Measurements from ENCODE around the gene PRKAG2.

GRCh38 chr7:151664268-151664667 is 212.6 kb downstream of the PRKAG2 start:
- no peak for TF ChIP-seq POLR2A (IDR thresholded peaks at IDR 0.05)
- TF ChIP-seq, protein P1, sequence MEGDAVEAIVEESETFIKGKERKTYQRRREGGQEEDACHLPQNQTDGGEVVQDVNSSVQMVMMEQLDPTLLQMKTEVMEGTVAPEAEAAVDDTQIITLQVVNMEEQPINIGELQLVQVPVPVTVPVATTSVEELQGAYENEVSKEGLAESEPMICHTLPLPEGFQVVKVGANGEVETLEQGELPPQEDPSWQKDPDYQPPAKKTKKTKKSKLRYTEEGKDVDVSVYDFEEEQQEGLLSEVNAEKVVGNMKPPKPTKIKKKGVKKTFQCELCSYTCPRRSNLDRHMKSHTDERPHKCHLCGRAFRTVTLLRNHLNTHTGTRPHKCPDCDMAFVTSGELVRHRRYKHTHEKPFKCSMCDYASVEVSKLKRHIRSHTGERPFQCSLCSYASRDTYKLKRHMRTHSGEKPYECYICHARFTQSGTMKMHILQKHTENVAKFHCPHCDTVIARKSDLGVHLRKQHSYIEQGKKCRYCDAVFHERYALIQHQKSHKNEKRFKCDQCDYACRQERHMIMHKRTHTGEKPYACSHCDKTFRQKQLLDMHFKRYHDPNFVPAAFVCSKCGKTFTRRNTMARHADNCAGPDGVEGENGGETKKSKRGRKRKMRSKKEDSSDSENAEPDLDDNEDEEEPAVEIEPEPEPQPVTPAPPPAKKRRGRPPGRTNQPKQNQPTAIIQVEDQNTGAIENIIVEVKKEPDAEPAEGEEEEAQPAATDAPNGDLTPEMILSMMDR (IDR thresholded peaks at IDR 0.05) = no peak
